DMS79 (cell line): Measurements from ENCODE around the gene AUTS2.

Source experiments
- DNase-seq: peaks from one replicate; lab custom pipeline; 2025; lab: John Stamatoyannopoulos, UW

The AUTS2 gene

DNA sequence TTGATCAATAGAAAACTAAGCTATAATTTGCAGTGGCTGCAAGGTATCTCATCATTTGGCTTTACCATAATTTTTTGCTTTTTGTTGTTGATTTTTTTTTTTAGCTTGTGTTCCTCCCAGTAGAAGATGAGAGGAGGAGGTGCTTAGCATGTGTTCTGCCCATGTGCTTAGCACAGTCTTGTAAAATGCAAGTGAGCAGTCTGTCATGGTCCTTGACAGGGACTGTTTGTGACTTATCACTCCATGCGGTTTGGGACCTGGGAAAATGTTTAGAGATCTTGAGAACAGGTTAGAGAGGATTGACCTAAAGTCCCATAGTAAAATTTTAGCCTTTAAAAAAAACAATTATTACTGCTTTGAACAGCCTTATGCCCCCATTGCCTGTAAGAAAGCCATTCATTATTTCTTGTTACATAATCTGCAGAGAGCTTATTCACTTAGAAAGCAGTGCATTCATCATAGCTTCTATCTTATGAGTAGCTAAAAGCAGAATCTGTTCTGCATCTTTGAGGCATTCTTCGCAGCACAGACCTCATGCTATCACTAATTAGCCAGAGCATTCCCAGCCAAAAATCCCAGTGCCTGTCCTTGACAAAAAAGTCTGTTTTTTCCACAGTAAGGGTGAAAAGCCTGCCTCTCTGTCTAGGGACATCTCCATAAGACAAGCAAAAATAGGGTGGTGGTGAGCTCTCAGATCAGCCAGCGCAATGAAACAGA, 784.9 kb downstream of the AUTS2 start:
- DNase-seq = no peak

- no peak for DNase-seq
These were observed 785.7 kb downstream of the AUTS2 start for GRCh38 chr7:70384024-70384423.

GRCh38 chr7:70384891-70385290, 786.6 kb downstream of the AUTS2 start:
- no peak for DNase-seq

GRCh38 chr7:70387217-70387616, 788.9 kb downstream of the AUTS2 start:
- no peak for DNase-seq

DNA sequence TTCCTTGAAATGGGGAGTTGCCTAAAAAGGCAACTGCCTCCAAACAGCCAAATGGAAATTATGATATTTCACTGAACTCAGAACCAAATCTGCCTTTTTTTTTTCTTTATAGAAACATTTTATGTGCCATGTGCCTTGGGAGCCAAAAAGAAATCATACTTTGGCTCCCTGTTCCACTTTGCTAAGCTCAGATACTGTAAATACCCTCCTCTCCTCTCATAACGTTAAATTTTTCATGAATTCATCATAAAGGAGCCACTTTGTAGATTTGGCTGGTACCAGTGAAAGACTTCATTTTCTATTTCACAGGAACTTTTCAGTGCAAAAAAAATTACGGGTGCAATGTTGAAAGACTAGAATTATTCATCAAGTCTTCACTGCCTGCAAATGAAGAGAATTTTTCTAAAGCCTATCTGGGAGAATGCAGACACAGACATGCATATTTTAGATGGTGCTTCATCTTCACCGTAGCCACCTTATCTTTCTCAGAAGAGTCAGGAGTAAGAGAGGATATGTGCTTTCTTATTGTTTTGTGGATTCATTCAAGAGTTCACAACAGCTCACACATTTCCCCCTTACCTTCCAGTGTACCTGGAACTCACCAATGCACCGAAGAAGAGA, 791.4 kb downstream of the AUTS2 start:
- no peak for DNase-seq

- no peak for DNase-seq
These were observed 792.0 kb downstream of the AUTS2 start for GRCh38 chr7:70390251-70390650.

DNA sequence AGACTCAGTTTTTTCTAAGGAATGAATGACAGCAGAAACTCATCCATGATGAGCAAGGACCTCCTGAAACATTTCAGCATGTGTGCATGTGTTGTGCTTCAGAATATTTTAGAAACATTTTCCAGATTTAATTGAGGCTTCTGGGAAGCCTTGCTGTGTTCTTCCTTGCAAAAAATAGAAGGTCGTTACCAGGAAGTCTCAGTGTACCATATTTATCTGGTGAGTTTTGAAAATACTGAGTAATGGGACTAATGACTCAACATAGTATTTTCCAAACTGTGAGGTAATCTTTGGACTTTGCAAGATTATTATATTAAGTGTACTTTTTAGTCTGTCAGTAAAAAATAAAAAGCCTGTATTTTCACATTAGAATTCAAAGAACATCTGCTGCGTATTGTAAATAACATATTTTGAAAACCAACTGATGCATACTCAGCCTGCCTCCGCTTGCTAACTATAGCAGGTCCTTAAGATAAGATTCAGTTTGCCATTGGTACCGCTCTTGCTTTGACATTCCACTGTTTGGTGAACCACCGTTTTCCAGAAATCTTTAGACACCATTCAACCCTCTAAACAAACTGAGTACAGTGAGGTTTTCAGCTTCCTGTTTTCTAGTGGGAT, 794.1 kb downstream of the AUTS2 start:
- no peak for DNase-seq

GRCh38 chr7:70392877-70393435, 794.7 kb downstream of the AUTS2 start:
- no peak for DNase-seq

- no peak for DNase-seq
These were observed 795.7 kb downstream of the AUTS2 start for GRCh38 chr7:70393956-70394355.

GRCh38 chr7:70400829-70401380, 802.6 kb downstream of the AUTS2 start:
- no peak for DNase-seq

- DNase-seq = no peak
These were observed 803.8 kb downstream of the AUTS2 start for GRCh38 chr7:70402069-70402468.

GRCh38 chr7:70405241-70405640, 807.0 kb downstream of the AUTS2 start:
- no peak for DNase-seq

DNA sequence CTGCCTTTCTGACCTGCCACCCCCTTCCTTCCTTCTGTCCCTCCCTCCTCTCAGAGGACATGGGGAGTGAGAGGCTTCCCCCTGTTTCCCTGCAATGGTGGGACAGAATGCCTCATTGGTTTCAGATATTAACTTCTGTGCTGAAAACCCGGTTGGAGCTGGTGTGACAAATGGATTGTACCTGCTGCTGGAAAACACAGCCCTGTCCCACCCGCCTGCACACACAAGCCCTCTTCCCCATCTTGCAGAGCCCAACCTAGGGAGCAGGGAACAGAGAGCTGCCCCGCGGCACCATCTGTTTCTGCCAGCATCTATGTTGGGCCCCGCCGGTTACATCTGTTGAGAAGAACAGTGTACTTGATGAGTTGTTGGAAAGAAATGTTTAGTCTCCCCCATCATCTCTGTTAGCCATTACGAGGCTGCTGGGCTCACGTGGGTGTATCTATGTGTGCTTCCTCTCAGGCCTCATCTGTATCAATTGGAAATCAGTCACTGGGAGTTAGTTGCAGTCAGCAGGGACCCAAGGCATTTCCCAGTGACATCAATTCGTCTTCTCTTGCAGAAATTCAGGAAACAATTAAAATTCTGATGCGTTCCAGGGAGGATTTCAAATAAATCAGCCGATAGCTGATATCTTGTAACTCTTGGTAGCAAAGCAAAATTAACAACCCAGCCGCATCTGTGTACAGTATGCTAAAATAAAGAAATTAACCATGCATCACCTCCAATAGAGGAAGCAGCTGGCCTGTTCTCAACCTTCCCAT, 808.1 kb downstream of the AUTS2 start:
- DNase-seq = no peak

- DNase-seq = no peak
These were observed 808.6 kb downstream of the AUTS2 start for GRCh38 chr7:70406950-70407209.

DNA sequence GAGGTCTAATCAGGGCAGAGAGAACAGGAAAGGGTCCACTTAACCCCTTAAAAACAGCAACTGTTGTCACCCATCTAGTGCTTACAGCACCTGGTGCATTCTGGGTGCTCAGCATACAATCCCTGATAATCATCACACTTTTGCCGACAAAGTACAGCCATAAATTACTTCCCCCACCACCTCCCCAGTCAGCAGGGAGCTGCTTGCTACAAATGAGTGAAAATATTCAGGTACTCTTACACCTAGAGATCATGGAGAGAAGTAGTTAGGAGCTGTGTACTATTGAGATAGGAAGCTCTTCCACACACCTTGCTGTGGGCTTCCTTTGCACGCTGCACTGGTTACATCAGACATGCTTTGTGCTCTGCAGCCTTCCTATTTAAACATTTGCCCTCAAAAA, 810.2 kb downstream of the AUTS2 start:
- no peak for DNase-seq

- DNase-seq = no peak
These were observed 810.6 kb downstream of the AUTS2 start for GRCh38 chr7:70408891-70409290.

GRCh38 chr7:70410134-70410750, 812.0 kb downstream of the AUTS2 start:
- DNase-seq = no peak

- no peak for DNase-seq
These were observed 816.1 kb downstream of the AUTS2 start for GRCh38 chr7:70414368-70414767.

DNA sequence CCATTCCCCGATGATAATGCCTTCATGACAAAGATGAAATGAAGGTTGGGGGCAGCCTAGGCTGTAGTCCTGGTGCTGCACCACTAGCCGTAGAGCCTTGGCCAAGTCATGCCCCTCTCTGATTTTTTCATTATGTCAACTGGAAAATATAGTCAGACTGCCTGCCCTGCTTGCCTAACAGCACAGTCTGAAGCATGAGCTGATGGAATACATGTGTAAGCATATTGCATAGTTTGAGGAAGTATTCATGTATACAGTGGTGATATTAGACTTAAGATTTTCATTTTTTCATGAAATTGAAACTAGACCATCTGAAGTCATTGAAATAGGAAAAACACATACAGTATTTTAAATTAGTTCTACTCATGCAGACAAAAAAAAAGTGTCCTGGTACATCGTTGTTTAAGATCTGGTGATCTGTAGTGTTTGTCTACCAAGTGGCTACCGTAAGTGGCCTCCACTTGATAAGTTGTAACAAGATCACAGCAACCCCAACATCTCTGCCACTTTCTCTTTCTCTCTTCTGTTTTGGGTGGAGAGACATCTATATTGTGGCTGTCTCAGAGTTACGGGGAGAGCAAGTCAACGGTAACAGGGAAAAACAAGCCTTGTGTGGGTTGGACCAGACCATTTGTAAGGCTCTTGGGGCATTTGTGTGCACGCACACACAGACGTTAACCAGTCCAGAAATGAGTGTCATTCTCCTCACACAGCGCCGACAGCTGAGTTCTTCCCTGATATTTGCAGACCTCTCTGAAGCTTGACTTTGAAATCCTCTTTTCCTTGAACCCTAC, 817.1 kb downstream of the AUTS2 start:
- no peak for DNase-seq

GRCh38 chr7:70416347-70416985, 818.2 kb downstream of the AUTS2 start:
- no peak for DNase-seq
